Epithelial cell of esophagus (primary cell): ENCODE results near the gene SMNDC1.

Experiments
- DNase-seq: peaks from one replicate; pipeline ENCODE4 v3.0.0; 2010; ENCODE audit warnings: low read depth
- H3K4me3 ChIP-seq: 2 replicates; pipeline ENCODE4 v1.5.1; 2011; ENCODE audit warnings: mild to moderate bottlenecking, low read length, control low read depth
- CTCF ChIP-seq: IDR thresholded peaks from 2 replicates; pipeline ENCODE4 v1.5.1; 2011; ENCODE audit warnings: low read depth, mild to moderate bottlenecking, low read length, control low read depth, inconsistent platforms; ENCODE audit not compliant: insufficient read depth; ENCODE audit errors: missing control alignments

SMNDC1 gene

GRCh38 chr10:110321869-110322620 lies 17.3 kb upstream of the SMNDC1 start:
- no peak for TF ChIP-seq CTCF
- DNase-seq: no peak
- no peak overlapping the region for H3K4me3 ChIP-seq

GRCh38 chr10:110317866-110318850 lies 13.4 kb upstream of the SMNDC1 start:
- TF ChIP-seq CTCF: no peak
- H3K4me3 ChIP-seq: no peak overlapping the region
- DNase-seq: no peak

GRCh38 chr10:110313674-110314073 lies 9.0 kb upstream of the SMNDC1 start:
- TF ChIP-seq CTCF: no peak
- no peak overlapping the region for H3K4me3 ChIP-seq
- DNase-seq: no peak

- DNase-seq: no peak
- TF ChIP-seq CTCF: no peak
- H3K4me3 ChIP-seq: no peak overlapping the region
Measured at GRCh38 chr10:110312206-110312605, 7.5 kb upstream of the SMNDC1 start.

- peak; percentile 71 for TF ChIP-seq CTCF
- DNase-seq: peak; percentile 72
- H3K4me3 ChIP-seq: no peak overlapping the region
Measured at GRCh38 chr10:110311357-110311949, 6.7 kb upstream of the SMNDC1 start.

- DNase-seq: no peak
- TF ChIP-seq CTCF: no peak
- no peak overlapping the region for H3K4me3 ChIP-seq
Measured at GRCh38 chr10:110310741-110311140, 6.0 kb upstream of the SMNDC1 start.
